Fibroblast of skin of left quadriceps (primary cell): Measurements from ENCODE around the gene PPIL4.
"Not testable (repeated sequence)": the region's sequence is repeated elsewhere in the genome, so short reads cannot be mapped to it uniquely, and the experiment has no call there.

Source experiments
- DNase-seq, 2 experiments: peaks; one replicate each; pipeline ENCODE4 v3.0.0-alpha.2; 2013; ENCODE audit warnings: low read depth in 2 of 2

The PPIL4 gene

DNA sequence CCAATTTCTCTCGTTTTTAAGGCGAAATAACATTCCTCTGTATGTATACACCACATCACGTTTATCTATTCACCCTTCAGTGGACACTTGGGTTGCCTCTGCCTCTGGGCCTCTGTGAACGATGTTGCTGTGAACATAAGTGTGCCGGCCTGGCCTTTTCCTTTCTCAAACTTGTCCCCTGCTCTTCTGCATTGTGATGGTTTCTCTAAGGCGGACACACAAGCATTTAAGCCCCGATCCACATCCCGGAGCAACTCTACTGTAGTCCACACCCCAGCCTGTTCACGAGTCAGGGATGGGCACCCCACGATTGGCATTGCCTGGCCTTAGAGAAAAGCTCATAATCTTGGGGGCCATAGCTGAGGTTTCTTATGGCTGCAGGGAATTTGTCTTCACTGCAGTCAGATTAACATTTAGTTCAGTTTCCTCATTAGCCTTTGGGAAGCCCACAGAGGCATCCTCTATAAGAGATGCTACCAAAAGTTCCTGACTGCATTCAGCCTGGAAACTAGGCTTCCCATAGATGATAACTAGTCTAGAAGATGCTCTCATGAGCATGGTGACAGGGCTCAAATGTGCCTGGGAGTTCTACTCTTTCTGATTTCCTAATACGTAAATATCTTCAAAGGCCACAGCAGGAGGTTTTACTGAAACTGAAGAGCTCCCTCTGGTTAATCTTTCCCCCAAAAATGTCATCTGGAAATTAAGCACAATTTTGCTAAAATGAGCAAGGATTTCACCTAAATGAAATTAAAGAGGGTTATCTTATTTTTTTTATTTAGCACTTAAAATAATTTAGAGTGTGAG lies 61.8 kb downstream of the PPIL4 start:
- DNase-seq = no peak

DNA sequence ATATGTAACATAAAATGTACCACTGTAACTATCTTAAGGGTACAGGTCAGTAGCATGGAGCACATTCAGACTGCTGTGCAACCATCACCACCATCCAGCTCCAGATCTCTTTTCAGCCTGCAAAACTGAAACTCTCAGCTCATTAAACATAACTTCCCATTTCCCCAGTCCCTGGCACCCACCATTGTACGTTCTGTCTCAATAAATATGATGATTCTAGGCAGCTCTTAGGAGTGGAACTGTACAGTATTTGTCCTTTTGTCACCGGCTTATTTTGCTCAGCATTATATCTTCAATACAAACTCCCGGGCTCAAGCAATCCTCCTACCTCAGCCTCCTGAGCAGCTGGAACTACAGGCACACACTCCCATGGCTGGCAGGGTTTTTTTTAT lies 62.5 kb downstream of the PPIL4 start:
- no peak for DNase-seq

DNA sequence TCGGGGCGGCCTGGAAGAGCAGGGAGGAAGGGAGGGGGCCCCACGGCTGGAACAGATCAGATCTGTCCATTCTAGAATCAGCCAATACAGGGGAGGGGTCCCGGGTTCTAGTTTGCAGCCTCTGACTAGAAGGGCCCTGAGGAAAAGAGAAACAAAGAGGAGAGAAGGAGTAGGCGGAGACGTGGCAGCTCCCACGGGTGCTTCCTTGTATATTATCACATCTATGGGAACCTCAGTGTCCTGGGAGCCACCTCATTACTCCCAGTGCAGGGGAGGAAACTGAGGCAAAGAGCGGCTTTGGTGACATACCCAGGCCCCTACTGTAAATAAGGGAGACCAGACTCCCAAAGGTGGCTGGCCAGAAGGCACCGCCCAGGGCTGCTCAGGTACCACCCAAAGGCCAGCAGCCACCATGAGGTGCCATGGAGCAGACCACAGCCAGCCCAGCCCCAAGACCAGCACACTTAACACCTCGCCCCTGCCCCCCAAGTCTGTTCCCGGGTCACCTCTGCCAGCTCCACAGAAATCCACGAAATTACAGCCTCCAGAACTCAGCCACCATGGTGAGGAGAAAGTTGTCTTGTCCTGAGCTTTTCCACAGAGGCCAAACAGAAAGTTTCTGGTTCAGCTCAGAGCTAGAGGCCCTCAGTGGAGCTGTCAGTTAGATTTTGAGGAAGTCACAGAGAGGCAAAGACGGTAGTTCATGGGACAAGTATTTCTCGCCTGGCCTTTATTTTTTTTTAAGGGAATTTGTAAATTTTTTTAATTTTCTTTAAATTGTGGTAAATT lies 63.1 kb downstream of the PPIL4 start:
- DNase-seq = no peak

DNA sequence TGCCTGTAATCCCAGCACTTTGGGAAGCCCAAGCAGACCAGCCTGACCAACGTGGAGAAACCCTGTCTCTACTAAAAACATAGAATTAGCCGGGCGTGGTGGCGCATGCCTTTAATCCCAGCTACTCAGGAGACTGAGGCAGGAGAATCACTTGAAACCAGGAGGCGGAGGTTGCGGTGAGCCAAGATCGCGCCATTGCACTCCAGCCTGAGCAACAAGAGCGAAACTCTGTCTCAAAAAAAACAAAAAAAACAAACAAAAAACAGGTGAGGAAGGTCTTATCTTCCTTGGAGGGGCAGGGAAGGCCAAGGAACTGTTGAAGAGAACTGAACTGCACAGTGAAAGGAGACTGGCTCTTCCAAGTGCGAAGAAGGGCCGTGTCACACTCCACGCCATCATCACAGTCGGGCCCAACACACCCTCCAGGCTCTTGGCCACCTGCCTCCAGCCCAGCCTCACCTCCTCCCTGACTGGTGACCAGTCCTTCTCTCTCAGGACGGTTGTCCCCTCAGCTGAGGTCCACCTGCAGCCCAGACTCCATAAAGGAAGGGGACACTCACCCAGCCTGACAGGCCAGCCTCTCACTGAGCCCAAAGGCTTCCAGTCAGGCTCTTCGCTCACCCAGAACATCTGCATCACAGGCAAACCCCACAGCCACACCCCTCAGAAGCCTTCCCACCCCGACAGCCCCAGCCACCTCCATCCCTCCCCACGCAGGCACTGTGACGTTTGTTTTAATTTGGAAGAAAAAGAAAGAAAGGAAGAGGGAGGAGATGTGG lies 65.2 kb downstream of the PPIL4 start:
- DNase-seq = no peak

DNA sequence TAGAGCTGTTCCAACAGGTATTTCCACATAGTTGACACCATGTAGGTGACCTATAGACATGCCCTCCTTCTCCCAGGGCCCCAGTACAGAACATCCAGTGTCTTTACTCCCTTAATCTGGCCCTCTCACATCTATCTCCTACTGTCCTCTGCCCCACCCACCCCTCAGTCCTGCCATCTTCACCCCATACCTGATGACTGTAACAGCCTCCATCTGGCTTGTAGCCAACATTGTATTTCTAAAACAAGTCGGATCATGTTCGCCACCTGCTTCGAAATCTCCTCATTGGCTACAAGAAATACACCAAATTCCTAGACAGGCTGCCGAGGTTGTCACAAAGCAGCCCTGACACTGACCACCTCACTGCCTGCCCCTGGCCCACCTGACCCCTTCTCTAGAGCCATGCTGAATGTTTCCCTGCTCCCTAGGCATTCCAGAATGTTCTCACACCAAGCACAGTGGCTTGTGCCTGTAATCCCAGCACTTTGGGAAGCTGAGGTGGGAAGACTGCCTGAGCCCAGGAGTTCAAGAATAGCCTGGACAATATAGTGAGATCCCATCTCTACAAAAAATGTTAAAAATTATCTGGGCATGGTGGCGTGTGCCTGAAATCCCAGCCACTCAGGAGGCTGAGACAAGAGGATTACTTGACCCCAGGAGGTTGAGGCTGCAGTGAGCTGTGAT lies 67.1 kb downstream of the PPIL4 start:
- no peak for DNase-seq

DNA sequence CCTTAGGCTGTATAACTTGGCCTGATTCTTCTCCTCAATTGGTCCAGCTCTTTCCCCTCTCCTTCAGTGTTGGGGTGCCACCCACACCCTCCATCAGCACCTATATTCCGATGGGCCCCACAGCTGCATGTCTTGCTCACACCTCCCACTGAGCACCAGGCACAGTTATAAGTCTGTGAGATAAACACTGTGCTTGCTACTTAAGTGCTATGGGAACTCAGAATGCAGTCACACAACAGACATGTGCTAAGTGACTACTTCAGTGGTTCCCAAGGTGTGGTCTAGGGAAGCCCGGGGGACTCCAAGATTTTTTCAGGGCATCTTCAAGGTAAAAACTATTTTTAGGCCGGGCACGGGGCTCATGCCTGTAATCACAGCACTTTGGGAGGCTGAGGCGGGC lies 68.3 kb downstream of the PPIL4 start:
- no peak for DNase-seq

DNA sequence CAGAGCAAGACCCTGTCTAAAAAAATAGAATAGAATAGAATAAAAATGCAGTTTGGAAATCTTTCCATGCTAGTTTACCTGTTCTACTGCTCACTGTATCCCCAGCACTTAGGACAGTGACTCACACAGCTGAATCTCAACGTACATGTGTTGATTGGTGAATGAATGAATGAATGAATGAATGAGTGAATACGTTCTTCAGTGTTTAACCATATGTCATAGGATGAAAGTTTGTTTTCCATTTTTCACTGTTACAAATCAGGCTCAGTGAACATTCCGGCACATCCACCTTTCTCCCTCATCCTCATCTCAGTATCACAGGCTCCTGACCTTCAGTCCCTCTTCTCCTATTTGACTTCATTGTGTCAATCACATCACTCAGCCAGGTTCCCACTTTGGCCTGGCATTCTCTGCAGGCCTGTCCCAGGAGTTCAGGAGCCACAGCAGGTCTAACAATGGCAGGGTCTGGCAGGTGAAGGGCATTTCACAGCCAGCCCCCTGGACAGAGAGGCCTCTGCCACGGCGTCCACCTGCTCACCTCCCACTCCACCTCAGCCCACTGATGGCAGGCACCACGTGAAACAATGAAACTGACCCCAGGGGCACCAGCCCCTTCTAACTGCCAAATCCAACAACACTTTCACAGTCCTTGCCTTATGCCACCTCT lies 68.9 kb downstream of the PPIL4 start:
- DNase-seq = no peak

DNA sequence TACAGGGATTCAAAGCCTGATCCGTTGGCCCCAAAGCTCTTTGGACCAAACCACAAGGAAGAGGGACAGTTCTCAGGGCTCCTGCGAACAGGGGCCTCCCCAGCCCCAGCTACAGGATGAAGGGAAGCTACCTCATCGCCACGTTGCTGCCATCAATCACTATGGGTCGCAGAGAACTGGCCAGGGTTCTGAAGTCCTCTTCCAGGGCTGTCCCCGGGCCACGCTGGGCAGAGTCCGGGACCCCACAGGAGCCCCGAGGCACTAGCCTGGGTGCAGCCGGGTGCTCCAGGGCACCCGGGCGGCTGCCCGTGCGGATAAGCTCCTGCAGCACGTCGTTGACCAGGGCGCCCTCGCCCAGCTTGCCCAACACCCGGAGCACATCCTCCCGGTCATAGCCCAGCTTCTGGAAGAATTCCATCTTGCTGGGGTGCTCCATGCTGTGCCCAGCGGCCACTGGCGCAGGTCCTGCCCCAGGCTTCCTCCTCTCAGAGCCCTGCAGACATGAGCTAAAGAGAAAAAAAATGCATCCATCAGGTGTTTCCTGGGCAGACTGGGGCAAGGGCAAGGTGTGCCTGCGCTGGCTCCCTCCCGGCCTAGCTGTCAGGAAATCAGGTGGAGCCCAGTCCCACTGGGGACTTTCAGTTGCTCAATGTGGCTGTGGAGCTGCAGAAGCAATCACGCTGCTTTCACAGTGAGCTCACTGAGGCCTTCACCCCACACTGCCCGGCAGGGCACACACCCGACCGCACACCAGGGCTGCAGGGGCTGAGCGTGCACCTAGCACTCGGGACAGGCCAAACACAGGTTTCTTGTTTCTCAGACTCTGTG lies 71.5 kb downstream of the PPIL4 start:
- no peak for DNase-seq

DNA sequence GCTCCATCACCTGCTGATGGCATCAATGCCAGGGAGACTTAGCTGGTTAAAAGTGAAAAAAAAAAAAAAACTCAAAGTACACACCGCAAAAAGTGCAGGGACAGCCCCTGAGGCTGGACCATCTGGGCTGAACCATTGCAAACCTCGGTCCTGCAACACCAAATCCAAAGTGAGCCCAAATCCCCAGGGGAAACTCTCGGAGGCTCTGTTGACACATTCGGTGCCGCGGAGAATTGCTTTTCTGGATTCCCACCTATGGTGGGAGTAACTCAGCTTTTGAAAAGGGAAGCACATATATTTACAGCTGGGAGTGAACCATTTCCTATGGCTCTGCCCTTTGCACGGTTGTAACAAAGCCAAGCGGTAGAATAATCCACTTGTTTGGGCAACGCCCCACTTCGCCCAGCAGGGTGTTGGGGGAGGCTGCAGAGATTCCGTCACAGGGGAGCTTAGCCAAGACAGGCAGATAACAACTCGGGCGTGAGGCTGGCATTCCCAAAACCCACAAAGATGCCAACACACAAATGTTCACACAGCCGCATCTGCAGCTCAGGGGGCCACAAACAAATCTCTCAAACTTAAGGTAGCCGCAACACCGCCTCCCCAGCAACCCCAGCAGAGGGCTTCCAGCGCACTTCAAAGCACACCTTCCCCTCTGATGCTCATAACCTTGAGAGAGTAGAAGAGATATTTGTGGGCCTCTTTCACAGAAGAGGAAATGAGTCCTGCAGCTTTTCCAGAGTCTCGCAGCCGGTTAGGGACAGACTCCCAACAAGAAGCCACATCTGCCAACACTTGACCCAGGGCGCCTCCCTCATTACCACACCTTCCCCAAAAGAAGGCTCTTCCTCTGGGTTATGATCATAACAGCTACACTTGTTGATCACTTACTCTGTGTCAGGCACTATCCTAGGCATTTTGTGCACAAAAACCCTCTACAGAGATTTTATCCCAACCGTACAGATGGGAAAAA lies 72.5 kb downstream of the PPIL4 start:
- DNase-seq = no peak

DNA sequence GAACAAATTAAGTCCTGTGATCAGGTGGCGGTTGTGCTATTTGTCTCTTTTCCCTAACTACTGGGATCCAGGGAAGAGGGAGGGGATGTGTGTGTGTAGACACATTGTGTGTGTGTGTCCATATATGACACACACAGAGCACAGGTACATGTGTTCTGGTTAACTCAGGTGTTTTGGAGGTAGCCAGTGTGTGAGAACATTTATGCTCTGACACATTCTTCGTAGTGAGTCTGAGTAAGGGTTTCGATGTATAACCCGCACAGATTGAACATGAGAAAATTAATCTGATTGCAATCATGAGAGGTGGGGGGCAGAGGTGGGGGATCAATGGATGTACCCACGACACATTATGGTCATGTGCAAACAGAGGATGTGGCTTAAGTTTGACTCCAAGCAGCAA lies 73.6 kb downstream of the PPIL4 start:
- no peak for DNase-seq

DNA sequence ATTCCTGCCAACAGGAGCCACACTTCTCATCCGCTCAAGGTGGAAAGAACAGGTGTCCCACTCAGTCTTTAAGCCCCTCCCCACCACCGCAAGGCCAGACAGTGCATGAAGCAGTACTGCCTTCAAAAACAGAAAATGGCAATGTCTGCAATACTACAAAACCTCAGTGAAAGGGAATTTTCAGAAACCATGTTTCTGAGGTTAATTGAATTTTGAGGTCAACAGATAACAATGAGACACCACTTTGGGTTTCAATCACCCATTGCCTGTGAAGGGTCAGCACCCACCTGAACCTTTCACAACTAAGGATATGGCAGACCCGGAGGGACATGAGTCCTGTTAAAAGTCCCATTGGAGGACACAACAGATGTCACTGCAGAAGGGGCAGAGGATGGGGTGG lies 74.0 kb downstream of the PPIL4 start:
- no peak for DNase-seq

DNA sequence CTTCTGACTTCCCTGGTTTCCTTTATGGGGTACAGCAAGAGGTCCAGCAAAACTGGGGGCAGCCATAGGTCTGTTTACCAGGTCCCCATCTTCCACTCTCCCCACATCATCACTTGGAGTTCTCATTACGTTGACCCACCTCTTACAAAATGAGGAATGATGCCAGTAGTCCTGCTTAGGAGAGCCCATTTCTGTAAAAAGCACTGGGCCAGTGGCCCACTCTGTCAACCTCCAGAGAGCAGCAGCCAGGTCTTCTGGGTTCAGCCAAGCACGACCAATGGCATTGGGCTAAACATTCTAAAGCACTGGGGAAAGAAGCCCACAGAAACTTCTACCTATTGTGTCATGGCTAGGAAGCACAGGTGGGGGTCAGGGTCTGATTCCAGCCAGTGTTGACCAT lies 74.9 kb downstream of the PPIL4 start:
- no peak for DNase-seq

DNA sequence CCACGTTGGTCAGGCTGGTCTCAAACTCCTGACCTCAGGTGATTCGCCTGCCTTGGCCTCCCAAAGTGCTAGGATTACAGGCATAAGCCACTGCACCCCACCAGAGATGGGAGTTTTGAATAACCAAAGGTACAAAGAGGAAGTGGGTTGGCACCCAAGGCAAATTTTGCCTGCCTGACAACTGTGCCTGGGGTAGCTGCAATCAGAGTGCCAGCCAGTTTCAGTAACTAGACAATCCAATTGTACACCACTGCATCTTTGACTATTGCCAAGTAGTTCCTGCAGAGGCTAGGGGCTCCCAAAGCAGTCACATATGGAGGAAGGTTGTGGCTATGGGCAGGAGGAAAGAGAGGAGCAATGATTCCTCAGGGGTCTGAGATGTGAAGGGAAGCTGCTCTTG lies 77.7 kb downstream of the PPIL4 start:
- no peak for DNase-seq

DNA sequence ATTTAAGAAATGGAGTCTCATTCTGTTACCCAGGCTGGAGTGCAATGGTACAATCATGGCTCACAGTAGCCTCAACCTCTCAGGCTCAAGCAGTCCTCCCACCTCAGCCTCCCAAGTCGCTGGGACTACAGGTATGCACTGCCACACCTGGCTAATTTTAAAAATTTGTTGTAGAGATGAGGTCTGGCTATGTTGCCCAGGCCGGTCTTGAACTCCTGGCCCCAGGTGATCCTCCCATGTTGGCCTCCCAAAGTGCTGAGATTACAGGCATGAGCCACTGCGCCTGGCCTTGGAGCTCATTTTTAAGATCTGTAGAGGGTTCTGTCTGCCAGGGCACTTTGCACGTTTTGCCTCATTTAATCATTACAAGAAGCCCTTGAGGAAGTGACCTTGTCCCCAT lies 78.6 kb downstream of the PPIL4 start:
- DNase-seq = no peak

DNA sequence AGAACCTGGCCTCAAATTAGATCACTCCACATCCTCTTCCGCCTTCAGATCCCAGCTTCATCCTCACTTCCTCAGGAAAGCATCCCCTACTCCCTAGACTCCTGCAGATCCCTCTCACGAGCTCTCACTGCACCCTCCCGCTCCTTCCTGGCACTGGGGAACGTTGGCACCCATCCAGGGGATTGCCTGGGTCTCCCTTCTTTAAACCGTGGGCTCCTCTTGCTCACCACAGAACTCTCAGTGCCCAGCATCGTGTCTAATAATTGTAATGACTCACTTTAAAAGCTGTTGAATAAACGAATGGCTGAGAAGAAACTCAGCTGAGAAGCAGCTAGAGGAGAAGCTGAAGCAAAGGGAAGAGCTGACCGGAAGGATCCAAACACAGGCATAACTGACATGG lies 81.4 kb downstream of the PPIL4 start:
- no peak for DNase-seq

DNA sequence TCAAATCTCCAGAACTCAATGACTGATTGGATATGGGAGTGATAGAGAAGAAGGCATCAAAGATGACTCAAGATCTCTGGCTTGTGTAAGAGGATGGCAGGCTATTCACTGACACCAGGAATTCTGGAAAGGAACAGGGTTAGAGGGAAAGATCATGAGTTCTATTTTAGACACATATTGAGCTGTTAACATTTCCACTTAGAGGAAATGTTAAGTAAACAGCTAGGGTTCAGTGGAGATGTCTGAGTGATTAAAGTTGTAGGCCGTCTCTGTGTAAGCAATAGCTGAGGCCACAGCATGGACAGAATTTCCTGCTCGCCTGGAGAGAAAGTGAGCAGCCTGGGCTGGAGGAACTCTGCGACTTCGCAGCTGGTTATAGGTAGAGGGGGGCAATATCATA lies 82.1 kb downstream of the PPIL4 start:
- no peak for DNase-seq

DNA sequence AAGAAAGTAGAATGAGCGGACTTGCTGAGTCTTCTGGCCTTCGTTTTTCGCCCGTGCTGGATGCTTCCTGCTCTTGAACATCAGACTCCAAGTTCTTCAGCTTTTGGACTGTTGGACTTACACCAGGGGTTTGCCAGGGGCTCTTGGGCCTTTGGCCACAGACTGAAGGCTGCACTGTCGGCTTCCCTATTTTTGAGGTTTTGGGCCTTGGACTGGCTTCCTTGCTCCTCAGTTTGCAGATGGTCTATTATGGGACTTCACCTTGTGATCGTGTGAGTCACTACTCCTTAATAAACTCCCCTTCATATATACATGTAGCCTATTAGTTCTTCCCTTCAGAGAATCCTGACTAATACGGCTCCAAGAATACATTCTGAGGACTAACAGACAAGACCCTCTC lies 83.1 kb downstream of the PPIL4 start:
- not testable (repeated sequence) for DNase-seq

DNA sequence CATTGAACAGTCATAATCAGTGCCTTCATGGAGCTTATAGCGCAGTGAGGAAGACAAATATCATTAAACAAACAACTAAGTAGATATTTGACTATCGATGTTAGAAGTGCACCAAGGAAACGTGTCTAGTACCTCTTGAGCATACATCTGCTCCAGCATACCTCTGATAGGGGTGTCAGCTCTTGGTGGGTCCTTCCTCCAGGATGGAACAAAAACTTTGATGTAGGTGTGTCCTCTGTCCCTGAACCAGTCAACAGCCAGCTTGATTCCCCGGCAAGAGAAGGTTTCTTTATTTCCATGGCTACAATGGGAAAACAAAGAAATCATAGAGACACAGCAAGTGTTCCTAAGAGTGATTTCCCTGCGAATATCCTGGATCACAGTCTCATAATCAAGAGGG lies 84.2 kb downstream of the PPIL4 start:
- no peak for DNase-seq

DNA sequence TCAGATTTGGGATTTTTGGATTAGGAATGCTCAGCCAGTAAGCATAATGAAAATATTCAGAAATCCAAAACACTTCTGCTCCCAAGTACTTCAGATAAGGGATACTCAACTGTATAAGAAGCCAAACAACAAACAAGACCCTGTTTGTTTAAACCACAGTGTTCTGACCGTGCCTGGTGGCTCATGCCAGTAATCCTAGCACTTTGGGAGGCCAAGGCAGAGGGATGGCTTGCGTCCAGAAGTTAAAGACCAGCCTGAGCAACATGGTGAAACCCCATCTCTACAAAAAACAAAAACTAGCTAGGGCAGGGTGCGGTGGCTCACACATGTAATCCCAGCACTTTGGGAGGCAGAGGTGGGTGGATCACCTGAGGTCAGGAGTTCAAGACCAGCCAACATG lies 85.6 kb downstream of the PPIL4 start:
- DNase-seq = not testable (repeated sequence)
